Limb (tissue), 2 donors: ENCODE results near the gene DCDC1.

Experiments used
- DNase-seq, 2 donors: peaks; one replicate each; pipeline ENCODE4 v3.0.0-alpha.2; 2016; ENCODE audit errors: extremely low spot score in 2 of 2

The DCDC1 gene

GRCh38 chr11:30917859-30918478, 451.6 kb downstream of the DCDC1 start:
- DNase-seq, result peak in 1 of 2 donors; percentile 78

- DNase-seq, result no peak
Observed at GRCh38 chr11:30917266-30917665, 452.3 kb downstream of the DCDC1 start.

- no peak for DNase-seq
Observed at GRCh38 chr11:30916764-30917163, 452.8 kb downstream of the DCDC1 start.

- peak; percentile 66 to 82 for DNase-seq
Observed at GRCh38 chr11:30914143-30914762, 455.3 kb downstream of the DCDC1 start.

DNA sequence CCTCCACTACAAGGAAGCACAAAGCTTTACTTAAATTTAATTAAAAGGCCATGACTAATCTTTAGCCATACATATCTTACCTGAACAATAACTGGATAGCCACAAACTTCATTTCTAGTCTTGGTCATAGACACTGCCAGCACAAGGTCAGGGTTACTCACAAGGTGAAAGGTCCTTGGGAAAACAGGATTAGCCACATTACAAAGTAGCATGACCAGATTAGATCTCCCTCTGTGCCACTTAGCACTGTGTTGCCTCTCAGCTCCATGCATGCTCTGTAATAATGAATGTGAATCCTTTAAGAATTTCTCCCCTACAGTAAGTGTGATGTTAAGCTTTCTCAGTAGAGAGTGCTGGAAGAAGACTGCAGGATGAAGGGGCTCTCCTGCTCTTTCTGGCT, 458.3 kb downstream of the DCDC1 start:
- DNase-seq, result no peak

- DNase-seq, result no peak
Observed at GRCh38 chr11:30908857-30909256, 460.7 kb downstream of the DCDC1 start.

- DNase-seq, result no peak
Observed at GRCh38 chr11:30908272-30908671, 461.3 kb downstream of the DCDC1 start.

DNA sequence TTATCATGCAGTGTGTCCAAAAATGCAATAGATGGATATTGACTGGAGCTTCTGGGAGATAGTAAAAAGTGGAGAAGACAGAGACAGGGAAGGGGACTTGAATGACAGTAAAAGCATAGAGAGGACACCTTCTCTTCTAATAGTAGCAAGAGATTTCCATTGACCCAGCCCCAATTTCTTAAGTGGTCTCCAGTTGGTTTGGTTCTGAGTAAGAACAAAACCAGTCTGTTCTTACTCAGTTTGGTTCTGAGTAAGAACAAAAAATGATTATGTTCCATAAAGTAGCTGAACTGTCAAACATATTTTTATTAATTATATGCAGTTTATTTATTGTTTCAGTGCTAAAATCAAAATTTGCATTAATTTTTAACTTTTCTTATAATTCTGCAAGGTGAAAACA, 466.6 kb downstream of the DCDC1 start:
- DNase-seq, result no peak

DNA sequence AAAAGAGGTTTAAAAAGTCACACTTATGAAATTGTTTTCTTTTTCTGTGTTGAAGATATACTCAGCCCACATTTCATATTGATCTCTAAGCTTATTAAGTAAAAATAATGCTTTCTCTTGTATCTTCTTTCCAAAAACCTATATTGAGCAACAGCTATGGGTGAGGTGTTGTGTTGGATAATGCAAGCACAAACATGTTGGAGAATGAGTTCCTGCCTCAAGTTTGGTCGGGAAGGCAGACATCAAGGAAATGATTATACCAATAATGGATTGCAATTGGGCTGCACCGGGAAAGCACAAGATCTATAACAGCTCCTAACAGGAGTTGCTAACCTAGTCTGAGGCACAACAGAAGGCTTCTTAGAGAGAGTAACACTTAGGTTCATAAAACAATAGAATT, 474.5 kb downstream of the DCDC1 start:
- no peak for DNase-seq

- no peak for DNase-seq
Observed at GRCh38 chr11:30893318-30893717, 476.2 kb downstream of the DCDC1 start.

DNA sequence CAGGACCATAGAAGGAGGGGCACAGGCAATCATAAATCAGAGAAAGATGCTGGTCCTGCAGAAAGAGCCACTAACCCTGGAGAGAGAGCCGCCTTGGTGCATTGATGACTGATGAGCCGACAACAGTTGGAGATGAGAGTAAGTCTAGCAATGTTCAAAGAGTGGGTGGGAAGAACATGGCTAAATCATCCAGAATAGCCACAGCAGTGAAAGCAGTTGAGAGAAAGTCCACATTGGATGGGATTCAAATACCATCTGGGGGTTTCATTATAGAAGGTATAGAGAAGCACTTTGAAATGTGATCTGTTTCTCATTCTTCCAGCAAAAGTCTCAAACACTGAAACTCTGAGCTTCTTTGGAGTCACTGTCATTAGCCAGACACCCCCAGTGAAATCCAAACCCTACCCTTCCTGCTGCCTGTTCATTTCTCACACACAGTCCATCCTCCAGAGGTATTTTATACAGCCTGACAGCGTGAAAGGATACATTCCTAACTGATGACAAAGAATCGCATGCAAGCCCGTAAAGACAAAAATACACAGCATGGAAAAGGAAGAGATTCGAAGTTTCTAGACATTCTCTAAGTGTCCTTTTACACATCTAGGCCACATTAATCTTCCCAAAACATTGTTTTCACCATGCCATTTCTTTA, 480.3 kb downstream of the DCDC1 start:
- DNase-seq, result no peak

DNA sequence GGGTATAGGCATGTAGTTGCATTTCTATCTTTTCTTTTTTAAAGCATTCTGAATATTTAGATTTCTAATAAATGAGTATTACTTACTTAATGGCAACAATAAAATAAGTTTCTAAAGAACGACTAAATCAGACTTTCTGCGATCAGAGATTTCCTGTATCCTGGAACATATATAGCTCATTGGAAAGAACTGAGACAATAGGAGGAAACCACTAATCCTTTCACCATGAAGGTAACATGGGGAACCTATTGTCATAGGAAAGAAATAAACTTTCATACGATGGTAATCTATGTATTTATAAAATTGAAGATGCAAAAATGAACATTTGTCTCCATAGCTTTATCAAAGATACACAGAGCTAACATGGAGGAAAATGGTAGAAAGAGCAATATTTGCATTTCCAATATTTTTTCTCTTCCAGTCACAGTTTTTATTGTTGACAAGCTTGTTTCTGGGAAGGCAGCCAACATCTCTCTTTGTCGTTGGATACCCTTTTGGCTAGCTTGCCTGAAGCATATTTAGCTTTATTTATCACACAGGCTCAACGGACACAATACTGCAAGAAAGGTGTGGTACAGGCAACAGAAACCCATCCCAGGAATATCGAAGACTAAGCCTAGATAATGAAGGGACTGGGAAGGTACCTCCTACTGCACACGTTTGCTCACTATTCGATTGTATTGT, 490.1 kb downstream of the DCDC1 start:
- DNase-seq, result peak in 1 of 2 donors; percentile 51

- DNase-seq, result no peak
Observed at GRCh38 chr11:30878400-30878799, 491.1 kb downstream of the DCDC1 start.

DNA sequence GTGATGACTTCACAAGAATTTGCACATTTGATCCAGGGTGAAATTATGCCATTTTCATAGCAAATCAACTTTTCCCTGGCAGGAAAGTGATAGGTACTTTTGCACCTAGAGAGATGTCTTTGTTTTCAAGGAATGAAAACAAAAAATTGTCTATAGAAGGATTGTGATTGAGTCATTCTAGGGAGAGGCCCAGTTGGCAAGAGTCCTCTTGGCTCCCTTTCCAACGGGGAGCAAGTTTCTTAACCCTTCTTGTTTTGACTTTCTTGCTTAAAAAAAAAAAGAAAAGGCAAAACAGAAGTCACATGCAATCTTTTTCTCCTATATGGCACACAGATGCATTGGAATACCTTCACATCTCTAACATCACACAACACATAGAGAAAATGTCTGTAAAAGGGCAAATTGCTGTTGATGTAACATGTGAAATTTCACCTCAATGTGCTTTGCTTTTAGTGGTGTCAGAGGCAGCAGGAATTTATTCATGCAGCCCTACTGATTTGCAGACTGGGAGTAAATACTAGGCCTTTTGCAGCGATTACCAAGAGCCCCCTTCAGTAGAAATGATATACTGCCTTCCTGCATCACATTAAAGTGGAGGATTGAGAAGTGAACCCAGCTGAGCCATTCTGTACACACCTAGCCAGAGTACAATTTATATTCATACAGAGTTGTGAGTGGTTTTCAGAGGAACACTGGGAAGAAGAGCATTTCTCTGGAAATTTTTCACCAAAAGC, 492.7 kb downstream of the DCDC1 start:
- DNase-seq, result no peak

DNA sequence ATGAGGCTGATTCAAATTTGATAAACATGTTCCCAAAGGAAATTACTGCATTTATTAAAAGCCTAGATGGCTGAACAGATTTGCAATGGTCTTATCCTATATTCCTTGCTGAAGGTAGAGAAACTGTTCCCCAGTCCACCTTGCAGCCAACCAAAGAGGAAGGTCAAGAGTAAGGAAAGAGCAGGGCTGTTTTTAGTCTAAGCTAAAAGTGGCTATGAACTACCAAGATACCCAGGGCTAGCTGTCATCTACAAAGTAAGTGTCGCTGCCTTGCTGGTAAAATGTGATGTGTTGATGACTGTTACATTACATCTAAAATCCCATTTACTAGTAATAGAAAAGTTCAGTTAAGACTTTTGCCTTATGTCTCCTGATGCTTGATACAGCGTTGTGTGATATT, 493.3 kb downstream of the DCDC1 start:
- DNase-seq, result no peak

DNA sequence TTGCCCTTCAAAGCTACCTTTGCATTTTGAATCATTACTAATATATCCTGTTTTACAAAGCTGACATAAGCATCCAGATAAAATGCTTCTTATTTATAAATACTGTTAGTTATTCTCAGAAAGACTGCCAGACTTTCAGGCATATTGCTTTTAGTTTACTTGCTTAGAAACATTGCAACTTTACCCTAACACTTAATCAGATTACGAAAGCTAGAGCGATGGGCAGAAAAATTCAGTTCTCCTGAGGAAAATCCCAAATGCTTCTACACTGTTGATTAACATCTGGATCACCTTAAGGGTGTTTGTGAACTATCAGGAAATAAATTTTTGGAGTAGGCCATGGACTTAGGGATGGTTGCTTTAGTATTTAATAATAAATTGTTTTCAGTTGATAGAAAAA, 493.7 kb downstream of the DCDC1 start:
- DNase-seq, result no peak

DNA sequence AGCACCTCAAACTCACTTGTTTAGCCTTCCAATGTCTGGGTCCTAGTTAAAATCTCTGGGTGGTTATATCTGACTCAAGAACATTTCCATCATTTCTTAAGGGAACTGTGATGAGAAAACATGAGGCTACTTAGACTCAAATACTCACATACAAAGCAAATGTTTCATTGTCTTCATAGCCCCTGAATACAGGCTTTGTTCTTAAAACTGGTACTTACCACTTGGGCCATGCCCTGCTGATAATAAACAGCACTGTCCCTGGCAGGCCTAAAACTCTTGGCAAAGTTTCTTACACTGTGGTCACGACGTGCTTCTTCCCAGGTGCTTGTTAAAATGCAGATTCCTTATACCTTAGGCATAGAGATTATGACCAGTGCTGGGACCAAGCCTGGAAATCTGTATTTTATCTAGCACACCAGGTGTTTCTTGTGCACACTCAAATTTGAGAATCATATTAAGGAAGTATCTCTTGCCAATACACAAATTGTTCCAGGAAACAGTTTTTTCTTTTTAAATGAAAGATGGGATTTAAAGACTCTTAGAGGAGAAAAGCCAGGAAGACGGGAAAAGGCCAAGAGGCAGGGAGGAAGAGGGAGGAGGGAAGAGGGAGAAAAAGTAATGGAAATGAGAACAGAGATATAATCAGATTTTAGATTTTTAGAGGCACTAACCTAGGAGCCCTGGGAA, 495.5 kb downstream of the DCDC1 start:
- no peak for DNase-seq

DNA sequence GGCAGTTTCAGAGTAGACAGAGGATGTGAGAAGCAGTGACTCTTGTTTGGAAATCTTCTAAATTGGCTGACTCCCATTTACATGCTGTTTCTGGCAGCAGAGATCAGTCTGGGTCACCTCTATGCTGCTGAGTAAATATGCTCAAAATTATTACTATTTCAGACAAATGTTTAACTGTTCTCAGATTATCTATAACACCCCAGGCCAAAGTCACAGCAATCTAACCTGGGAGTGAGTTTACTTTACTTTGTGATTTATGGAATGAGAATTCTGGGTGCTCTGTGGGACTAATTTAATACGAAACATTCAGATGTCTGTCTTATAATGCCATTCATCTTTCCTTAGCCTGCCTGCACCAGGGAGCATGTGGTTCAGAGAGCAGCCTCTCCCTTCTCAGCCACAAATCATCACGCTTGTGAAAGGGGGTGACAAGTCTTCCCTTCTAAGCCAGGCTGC, 500.9 kb downstream of the DCDC1 start:
- DNase-seq, result peak in 1 of 2 donors; percentile 27

DNA sequence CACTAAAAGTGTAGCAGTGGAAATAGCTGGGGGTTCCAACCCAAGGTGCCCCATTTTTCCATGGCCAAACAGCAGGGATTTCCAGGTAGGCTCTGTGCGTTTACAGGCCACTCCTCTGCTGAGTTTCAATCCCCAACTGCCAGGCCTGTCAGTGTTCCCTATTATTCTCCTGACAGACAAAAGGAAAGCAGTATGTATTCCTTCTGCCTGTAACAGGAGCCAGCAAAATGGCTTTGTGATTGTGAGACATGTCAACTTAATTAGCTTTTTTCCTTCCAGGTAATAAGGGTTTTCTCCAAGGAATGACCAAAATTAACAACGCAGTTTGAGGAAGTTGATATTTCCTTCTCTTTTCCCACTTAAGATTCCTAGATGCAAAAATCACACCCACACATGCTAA, 506.3 kb downstream of the DCDC1 start:
- no peak for DNase-seq

DNA sequence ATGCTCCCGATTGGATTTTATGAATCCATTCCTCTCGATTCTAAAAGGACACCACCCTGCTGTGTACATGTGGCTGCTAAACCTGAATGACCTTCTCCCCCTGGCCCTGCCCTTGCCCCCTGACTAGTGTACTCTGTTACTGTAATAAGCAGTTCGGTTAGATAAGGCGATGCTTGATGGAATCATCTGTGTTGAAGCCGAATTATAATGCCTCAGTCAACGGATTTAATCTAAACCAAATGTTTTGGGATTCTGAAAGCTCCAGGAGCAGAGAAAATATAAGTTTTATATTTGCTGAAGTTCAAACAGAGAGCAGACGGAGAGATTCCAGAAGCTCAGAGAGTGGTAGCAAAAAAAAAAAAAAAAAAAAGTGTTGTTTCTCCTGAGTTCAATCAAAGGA, 508.0 kb downstream of the DCDC1 start:
- DNase-seq, result peak in 1 of 2 donors; percentile 38

DNA sequence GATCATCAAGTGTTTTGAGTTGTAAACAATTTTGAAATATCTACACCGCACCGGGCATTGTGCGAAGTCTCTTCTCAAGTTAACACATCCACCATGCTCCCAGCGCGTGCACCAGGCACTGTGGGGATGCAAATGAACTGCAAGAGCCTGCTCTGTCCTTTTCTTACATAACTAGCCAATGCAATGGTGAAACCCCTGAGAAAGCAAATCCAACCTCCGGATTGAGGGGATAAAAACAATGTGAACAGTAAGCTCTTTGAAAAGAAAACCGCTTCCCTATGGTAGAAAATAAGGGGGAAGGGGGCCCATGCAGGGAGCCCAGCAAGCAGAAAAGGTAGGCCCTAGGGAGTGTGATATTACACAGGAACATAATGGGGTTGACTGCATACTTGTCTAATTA, 508.5 kb downstream of the DCDC1 start:
- peak in 1 of 2 donors; percentile 43 for DNase-seq
